H54 (cell line): Measurements from ENCODE around the gene GALR3.

ENCODE experiments used
- DNase-seq: peaks from one replicate; pipeline ENCODE4 v3.0.0; 2011; ENCODE audit warnings: low spot score, mixed read lengths; ENCODE audit not compliant: insufficient read length
- FAIRE-seq: peaks from 3 replicates; lab custom pipeline; 2011; peaks lifted over from hg19 to GRCh38; lab: Jason Lieb, UNC
- POLR2A ChIP-seq: IDR thresholded peaks from 2 replicates; pipeline ENCODE4 v1.6.1; 2011; ENCODE audit warnings: low read depth, mild to moderate bottlenecking, low read length

Gene GALR3

GRCh38 chr22:37824674-37825641 is 1.8 kb downstream of the GALR3 start:
- TF ChIP-seq POLR2A: no peak
- no peak for FAIRE-seq
- no peak for DNase-seq

- no peak for TF ChIP-seq POLR2A
- no peak for FAIRE-seq
- DNase-seq: no peak
Observed at GRCh38 chr22:37827056-37827455, 3.9 kb downstream of the GALR3 start.

- no peak for DNase-seq
- no peak for FAIRE-seq
- no peak for TF ChIP-seq POLR2A
Observed at GRCh38 chr22:37830093-37830842, 7.1 kb downstream of the GALR3 start.

- TF ChIP-seq POLR2A: no peak
- no peak for FAIRE-seq
- DNase-seq: no peak
Observed at GRCh38 chr22:37831472-37831871, 8.3 kb downstream of the GALR3 start.

GRCh38 chr22:37832022-37832857 is 9.1 kb downstream of the GALR3 start:
- FAIRE-seq: no peak
- no peak for TF ChIP-seq POLR2A

GRCh38 chr22:37842015-37842793 is 19.0 kb downstream of the GALR3 start:
- no peak for FAIRE-seq

More at GRCh38 chr22:37832022-37832857, 9.1 kb downstream of the GALR3 start:
- DNase-seq: no peak

GRCh38 chr22:37843741-37844089 is 20.5 kb downstream of the GALR3 start:
- TF ChIP-seq POLR2A: no peak
- no peak for FAIRE-seq
- DNase-seq: no peak

More at GRCh38 chr22:37842015-37842793, 19.0 kb downstream of the GALR3 start:
- no peak for DNase-seq
- TF ChIP-seq POLR2A: no peak

- no peak for FAIRE-seq
- DNase-seq: no peak
- no peak for TF ChIP-seq POLR2A
Observed at GRCh38 chr22:37844904-37845329, 21.7 kb downstream of the GALR3 start.

GRCh38 chr22:37846433-37846832 is 23.3 kb downstream of the GALR3 start:
- no peak for DNase-seq
- FAIRE-seq: no peak
- no peak for TF ChIP-seq POLR2A

GRCh38 chr22:37848587-37849088 is 25.5 kb downstream of the GALR3 start:
- FAIRE-seq: no peak
- DNase-seq: no peak
- TF ChIP-seq POLR2A: no peak

GRCh38 chr22:37849089-37849751 is 26.0 kb downstream of the GALR3 start, which contains the start of gene EIF3L:
Gene EIF3L, plus strand, starts transcription at chr22:37849419. Its CDS starts 31 bp downstream, at chr22:37849450.
- TF ChIP-seq POLR2A: peak; percentile 79
- DNase-seq (peak; percentile 79), FAIRE-seq (no peak)

- DNase-seq (no peak), FAIRE-seq (no peak)
- TF ChIP-seq POLR2A: no peak
Observed at GRCh38 chr22:37850801-37851200, 27.6 kb downstream of the GALR3 start.
